Retina (tissue), 1 donor: ENCODE results near the gene LPAR3.

Experiments
- DNase-seq: peaks from one replicate; pipeline ENCODE4 v3.0.0-alpha.2; 2016

Gene LPAR3

GRCh38 chr1:84855691-84856630, 37.0 kb downstream of the LPAR3 start:
- DNase-seq, result no peak

DNA sequence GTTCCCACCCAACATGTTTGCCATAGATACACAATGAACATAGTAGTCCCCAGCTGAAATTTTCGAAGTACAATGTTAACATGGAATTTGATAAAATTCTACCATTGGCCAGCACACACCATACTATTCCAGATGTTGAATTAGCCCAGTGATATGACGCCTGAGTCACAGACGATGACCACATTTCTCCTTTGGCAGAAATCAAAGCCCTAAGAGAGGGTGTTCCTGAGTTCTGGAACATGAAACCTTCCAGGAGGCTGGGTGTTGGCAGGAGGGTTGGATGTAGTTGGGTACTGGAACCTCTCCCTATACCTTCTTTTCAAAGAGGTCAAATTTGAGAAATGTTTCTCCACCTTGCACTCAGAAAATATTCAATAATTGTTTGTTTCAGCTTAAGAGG, 37.8 kb downstream of the LPAR3 start:
- no peak for DNase-seq

DNA sequence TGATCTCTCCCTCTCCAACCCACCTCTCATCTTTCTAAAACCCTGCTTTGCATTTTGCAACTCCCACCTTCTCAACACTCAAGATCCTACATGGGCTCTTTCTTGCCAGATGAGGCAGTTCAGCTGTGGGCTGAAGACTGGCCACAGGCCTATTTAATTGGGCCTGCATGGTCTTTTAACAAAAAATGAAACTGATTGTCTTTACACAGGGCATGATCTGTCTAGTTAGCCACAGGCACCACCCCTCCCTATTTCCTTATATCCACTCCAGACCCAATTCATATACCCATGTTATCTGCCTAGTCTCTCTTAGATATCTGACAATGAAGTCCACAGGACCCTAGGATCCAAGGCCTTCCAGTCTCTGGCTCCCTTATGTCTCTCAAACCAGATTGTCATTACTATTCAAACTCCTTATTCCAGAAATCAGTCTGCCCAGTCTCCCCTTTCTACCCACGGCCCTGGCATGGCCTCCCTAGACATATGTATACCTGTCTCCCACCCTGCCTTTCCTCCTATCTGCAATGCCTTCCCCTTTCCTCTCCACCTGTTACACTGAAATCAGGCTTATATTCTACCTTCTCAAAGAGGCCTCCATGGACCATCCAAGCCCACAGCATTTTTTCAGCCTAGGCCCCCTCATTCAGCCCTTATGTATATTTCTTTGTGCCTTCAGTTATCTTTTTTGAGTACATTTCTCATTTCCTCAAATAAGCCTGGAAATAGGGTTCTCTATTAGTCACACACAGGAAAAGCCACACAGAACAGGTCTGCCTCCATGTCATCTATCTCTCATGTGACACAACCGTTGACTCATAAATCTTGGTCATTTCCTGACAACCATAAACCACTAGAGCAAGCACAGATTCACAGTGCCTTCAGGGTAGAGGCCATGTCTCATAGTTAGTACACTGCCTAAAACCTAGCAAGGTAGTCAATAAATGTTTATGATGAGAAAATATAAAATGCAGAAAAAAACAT, 39.0 kb downstream of the LPAR3 start:
- DNase-seq, result no peak

DNA sequence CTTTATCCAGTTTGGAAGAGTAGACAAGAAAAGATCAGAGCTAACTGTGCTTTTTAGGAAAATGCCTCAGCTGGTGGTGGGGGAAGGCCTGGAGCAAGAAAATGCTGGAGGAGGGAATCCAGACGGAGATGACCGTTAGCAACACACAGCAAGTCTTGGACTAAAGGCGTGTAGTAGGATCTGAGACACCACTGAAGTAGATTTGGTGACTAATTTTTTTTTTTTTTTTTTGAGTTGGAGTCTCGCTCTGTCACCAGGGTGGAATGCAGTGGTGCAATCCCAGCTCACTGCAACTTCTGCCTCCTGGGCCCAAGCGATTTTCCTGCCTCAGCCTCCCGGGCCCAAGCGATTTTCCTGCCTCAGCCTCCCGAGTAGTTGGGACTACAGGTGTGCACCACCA, 41.2 kb downstream of the LPAR3 start:
- no peak for DNase-seq

GRCh38 chr1:84849357-84849975, 43.5 kb downstream of the LPAR3 start:
- DNase-seq, result no peak

GRCh38 chr1:84847253-84848250, 45.5 kb downstream of the LPAR3 start:
- peak; percentile 23 for DNase-seq

DNA sequence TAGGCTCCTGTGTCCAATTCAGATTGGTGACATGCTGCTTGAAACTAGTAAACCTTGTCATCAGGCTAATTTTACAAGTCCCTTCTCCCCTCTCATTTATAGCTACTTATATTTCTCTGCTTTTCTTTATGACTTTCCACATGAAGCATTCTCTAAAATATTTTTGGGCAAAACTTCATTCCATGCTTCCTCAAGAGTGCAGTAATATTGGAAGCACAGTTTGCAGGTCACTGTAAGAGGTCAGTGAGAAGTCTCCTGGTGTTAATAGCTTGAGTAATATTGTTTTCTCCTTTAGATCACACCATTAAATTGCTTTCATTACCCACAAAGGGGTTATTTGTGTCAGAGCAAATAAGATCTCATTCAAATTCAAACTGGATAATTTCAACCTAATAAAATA, 46.6 kb downstream of the LPAR3 start:
- no peak for DNase-seq

GRCh38 chr1:84845357-84845756, 47.6 kb downstream of the LPAR3 start:
- DNase-seq, result no peak

GRCh38 chr1:84844094-84844493, 48.9 kb downstream of the LPAR3 start:
- DNase-seq, result no peak

GRCh38 chr1:84842748-84843231, 50.2 kb downstream of the LPAR3 start:
- no peak for DNase-seq

GRCh38 chr1:84841971-84842370, 51.0 kb downstream of the LPAR3 start:
- DNase-seq, result no peak

DNA sequence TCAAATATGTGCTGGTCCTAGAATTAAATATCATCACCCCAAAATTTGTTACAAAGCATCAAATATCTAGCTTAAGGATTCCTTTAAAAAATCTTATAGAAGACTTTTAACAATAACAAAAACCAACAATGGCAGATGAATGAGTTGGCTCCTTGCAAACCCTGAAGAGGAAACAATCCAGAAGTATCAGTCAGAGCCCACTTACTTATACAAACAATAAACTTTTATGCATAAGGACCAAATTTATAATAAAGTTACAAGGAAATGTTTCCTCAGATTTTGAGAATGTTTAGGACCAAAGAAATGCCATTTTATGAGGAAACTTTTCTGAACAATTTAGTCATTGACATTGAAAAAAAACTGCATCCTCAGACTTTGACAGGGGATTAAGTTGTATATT, 52.7 kb downstream of the LPAR3 start:
- DNase-seq, result no peak

DNA sequence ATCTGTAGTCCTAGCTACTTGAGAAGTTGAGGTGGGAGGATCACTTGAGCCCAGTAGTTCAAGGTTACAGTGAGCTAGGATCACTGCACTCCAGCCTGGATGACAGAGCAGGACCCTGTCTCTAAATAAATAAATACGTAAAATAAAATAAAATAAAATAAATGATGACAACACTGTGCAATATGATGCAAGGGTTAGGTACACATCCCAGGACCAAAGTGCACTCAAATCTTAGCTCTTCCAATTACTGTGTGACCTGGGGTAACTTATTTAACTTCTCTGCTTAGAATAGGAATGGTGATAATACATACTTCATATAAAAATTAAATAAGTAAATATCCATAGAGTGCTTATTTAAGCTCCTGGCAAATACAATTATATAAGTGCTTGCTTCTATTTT, 53.5 kb downstream of the LPAR3 start:
- DNase-seq, result no peak

DNA sequence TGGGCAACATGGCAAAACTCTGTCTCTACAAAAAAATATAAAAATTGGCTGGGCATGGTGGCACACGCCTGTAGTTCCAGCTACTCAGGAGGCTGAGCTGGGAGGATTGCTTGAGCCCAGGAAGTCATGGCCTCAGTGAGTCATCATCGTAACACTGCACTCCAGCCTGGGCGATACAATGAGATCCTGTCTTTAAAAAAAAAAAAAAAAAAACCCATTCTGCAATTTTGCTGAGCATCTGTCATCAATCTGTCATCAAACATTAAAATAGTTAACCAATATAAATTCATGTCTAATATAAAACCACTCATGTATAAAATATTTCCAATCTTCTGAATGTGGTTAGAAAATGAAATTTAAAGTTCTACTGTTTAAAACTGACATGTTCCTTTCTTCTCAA, 56.9 kb downstream of the LPAR3 start:
- no peak for DNase-seq

GRCh38 chr1:84835169-84835568, 57.8 kb downstream of the LPAR3 start:
- no peak for DNase-seq

GRCh38 chr1:84834419-84835064, 58.5 kb downstream of the LPAR3 start:
- DNase-seq, result no peak

GRCh38 chr1:84833194-84833593, 59.8 kb downstream of the LPAR3 start:
- no peak for DNase-seq

DNA sequence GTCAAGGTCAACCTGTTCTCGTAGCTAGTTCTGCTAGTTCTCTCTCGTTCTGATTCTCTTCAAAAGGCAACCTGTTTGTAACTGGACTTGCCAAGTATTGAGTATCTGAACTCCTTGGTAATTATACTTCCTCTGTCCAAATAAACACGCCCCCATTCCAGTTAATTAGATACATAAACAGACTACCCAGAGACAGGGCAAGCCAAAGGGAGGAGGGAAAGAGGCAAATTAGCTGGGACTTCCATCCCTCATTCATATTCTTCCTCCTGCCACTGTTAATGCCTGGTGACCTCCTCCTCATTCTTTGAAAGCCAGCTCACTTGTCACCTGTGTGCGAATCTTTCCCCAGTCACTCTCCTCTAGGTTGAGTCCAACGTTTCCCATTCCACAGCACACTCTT, 62.9 kb downstream of the LPAR3 start:
- DNase-seq, result no peak

DNA sequence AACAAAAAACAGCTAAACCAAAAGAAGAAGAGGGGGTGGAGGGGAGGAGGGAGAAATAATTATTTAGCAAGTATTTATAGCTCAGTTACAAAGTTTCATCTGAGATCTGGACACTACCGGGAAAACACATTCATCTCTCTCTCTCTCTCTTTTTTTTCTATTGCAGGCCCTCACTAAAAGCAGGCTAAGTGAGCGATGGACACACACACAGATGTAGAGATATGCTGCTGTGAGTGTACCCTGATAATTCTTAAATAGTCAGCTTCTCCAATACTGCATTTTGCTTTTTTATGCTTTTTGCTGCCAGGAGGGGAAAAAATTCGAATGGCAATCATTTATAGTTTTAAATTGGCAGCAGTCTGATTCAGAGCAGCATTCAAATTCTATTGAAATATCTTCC, 65.0 kb downstream of the LPAR3 start:
- DNase-seq, result no peak

GRCh38 chr1:84827555-84827954, 65.5 kb downstream of the LPAR3 start:
- DNase-seq, result no peak

- no peak for DNase-seq
Observed at GRCh38 chr1:84825161-84825560, 67.8 kb downstream of the LPAR3 start.
